ENCODE measurements around the gene VPS8.

- TF ChIP-seq FOSL2 (IDR thresholded peaks at IDR 0.05) (no peak), FOSL2 (CRISPR knock-in tag; IDR thresholded peaks at IDR 0.05) (no peak), CTCF (IDR thresholded peaks at IDR 0.05) (no peak), BHLHE40 (IDR thresholded peaks at IDR 0.05; ENCODE audit: low read depth, low read length) (no peak), EP300 (IDR thresholded peaks at IDR 0.05) (no peak), RAD21 (conservative IDR thresholded peaks at IDR 0.05 in 1 of 2, IDR thresholded peaks at IDR 0.05 in 1 of 2) (no peak), SREBF2 (IDR thresholded peaks at IDR 0.05) (no peak), POLR2A (IDR thresholded peaks at IDR 0.05; ENCODE audit: low read length) (no peak), REST (IDR thresholded peaks at IDR 0.05) (no peak), USF2 (IDR thresholded peaks at IDR 0.05) (no peak), HMGXB4 (CRISPR knock-in tag; IDR thresholded peaks at IDR 0.05; ENCODE audit: borderline replicate concordance) (no peak), ZFP36 (IDR thresholded peaks at IDR 0.05; ENCODE audit: borderline replicate concordance, partially characterized antibody) (no peak), MAZ (IDR thresholded peaks at IDR 0.05; ENCODE audit: borderline replicate concordance, low read depth, low read length) (no peak)
Measured at GRCh38 chr3:184772667-184773272, 39.2 kb upstream of the VPS8 start.

All from A549 (cell line).